GM12878 (cell line): ENCODE results near the gene MAP4K1. TPM values are rescaled to one million over a fixed set of nuclear protein-coding genes. Genes with fewer than 3 reads are reported as not detected.

Experiments
- ATAC-seq: fragments of 200-7000 bp; cut with Tn5 transposase; 3 replicates; pipeline ENCODE4 v1.9.1; 2020; ENCODE audit warnings: mild to moderate bottlenecking, moderate library complexity
- BruUV-seq: library from RNA; stranded (reverse); fragments of 400-500 nt; replicated peaks from 2 replicates; lab custom pipeline; 2021; lab: Mats Ljungman, UMichigan
- CTCF ChIA-PET: fragments of 300-600 bp; sonication (Branson Sonifier 250); formaldehyde crosslinking; extraction: SDS; loops from one replicate; lab custom pipeline; 2021; ENCODE audit warnings: inconsistent platforms; lab: Yijun Ruan, JAX
- POLR2A ChIA-PET: fragments of 350-600 bp; formaldehyde crosslinking; extraction: SDS; loops from one replicate; lab custom pipeline; 2021; ENCODE audit warnings: inconsistent platforms; lab: Charles Lee
- RAD21 ChIA-PET: fragments of 300-600 bp; sonication (Branson Sonifier 250); formaldehyde crosslinking; loops from one replicate; lab custom pipeline; 2023; ENCODE audit warnings: antibody characterized with exemption; ENCODE audit not compliant: unreplicated experiment; lab: Charles Lee
- SMC1A ChIA-PET: fragments of 300-600 bp; sonication (Branson Sonifier 250); formaldehyde crosslinking; loops from one replicate; lab custom pipeline; 2023; ENCODE audit not compliant: unreplicated experiment, uncharacterized antibody; lab: Charles Lee
- DNase-seq: peaks from one replicate; pipeline ENCODE4 v3.0.0-alpha.2; 2011; ENCODE audit warnings: low read depth, low spot score
- FAIRE-seq: peaks from 3 replicates; lab custom pipeline; 2011; peaks lifted over from hg19 to GRCh38; lab: Jason Lieb, UNC
- H2AFZ ChIP-seq: 2 replicates; pipeline ENCODE4 v1.6.0; 2011; ENCODE audit warnings: low read depth, low read length, control low read depth; ENCODE audit not compliant: control insufficient read depth
- H3K27ac ChIP-seq: 2 replicates; pipeline ENCODE4 v1.5.1; 2011; ENCODE audit warnings: control low read depth; ENCODE audit not compliant: control insufficient read depth, insufficient read depth
- H3K27me3 ChIP-seq, 2 experiments: replicated peaks in 1 of 2; 2 replicates each; pipeline versions ENCODE4 v1.6.0 to v1.6.1; 2011; ENCODE audit warnings: low read length in 1 of 2; ENCODE audit not compliant: control insufficient read depth in 2 of 2, insufficient read depth in 2 of 2
- H3K36me3 ChIP-seq, 2 experiments: 2 replicates each; pipeline ENCODE4 v1.5.1; 2011; ENCODE audit warnings: low read length in 1 of 2; ENCODE audit not compliant: control insufficient read depth in 2 of 2, insufficient read depth in 2 of 2
- H3K4me1 ChIP-seq: 2 replicates; pipeline ENCODE4 v1.6.1; 2011; ENCODE audit warnings: mild to moderate bottlenecking, low read length, moderate library complexity, mixed read lengths; ENCODE audit not compliant: control insufficient read depth, insufficient read depth
- H3K4me2 ChIP-seq: 2 replicates; pipeline ENCODE4 v1.6.0; 2011; ENCODE audit warnings: control low read depth; ENCODE audit not compliant: control insufficient read depth, insufficient read depth
- H3K4me3 ChIP-seq: fragments of 200-600 bp; sonication (generic); 2 replicates; pipeline ENCODE4 v1.5.1; 2016
- H3K79me2 ChIP-seq: 2 replicates; pipeline ENCODE4 v1.6.0; 2011; ENCODE audit warnings: low read length; ENCODE audit not compliant: control insufficient read depth, insufficient read depth
- H3K9ac ChIP-seq: 2 replicates; pipeline ENCODE4 v1.8.0; 2011; ENCODE audit warnings: low read length, control low read depth, mixed read lengths; ENCODE audit not compliant: control insufficient read depth, insufficient read depth
- H3K9me3 ChIP-seq: replicated peaks from 3 replicates; pipeline ENCODE4 v1.5.1; 2011; ENCODE audit warnings: mild to moderate bottlenecking, low read length; ENCODE audit not compliant: control insufficient read depth, insufficient read depth
- H4K20me1 ChIP-seq: 2 replicates; pipeline ENCODE4 v1.6.0; 2011; ENCODE audit not compliant: control insufficient read depth, insufficient read depth
- BCL11A ChIP-seq: IDR thresholded peaks from 2 replicates; pipeline ENCODE4 v1.6.1; 2011; ENCODE audit warnings: low read depth, low read length
- CHD2 ChIP-seq: IDR thresholded peaks from 2 replicates; pipeline ENCODE4 v1.6.1; 2011; ENCODE audit warnings: low read depth, low read length, improper control_type of control experiment, borderline replicate concordance
- EGR1 ChIP-seq, 2 experiments: IDR thresholded peaks; 1 replicate in 1 of 2; 2 replicates in 1 of 2; pipeline ENCODE4 v1.6.1; 2011 to 2012; ENCODE audit warnings: low read depth in 2 of 2, low read length in 2 of 2, borderline replicate concordance in 1 of 2, mild to moderate bottlenecking in 1 of 2, moderate library complexity in 1 of 2
- EZH2 ChIP-seq: IDR thresholded peaks from 2 replicates; pipeline ENCODE4 v1.6.1; 2012; ENCODE audit warnings: low read depth, mild to moderate bottlenecking, control low read depth, inconsistent platforms, low read length, borderline replicate concordance; ENCODE audit not compliant: control insufficient read depth
- HDAC2 ChIP-seq: fragments of 200-600 bp; sonication (generic); IDR thresholded peaks from 2 replicates; pipeline ENCODE4 v1.6.1; 2017
- HDGF ChIP-seq: fragments of 450-650 bp; IDR thresholded peaks from 2 replicates; pipeline ENCODE4 v1.6.1; 2016; ENCODE audit warnings: antibody characterized with exemption
- HSF1 ChIP-seq: fragments of 150-350 bp; IDR thresholded peaks from 2 replicates; pipeline ENCODE4 v1.6.1; 2014; ENCODE audit warnings: mild to moderate bottlenecking, low read depth, low read length
- IKZF2 ChIP-seq, 2 experiments: fragments of 450-650 bp; IDR thresholded peaks; 2 replicates each; pipeline ENCODE4 v1.6.1; 2017; ENCODE audit warnings: mild to moderate bottlenecking in 2 of 2, moderate library complexity in 2 of 2
- MAX ChIP-seq: IDR thresholded peaks from 2 replicates; pipeline ENCODE4 v1.6.1; 2012; ENCODE audit warnings: low read depth, low read length, improper control_type of control experiment
- MEF2B ChIP-seq: fragments of 450-650 bp; IDR thresholded peaks from 2 replicates; pipeline ENCODE4 v1.6.1; 2018; ENCODE audit warnings: mild to moderate bottlenecking, moderate library complexity; ENCODE audit not compliant: partially characterized antibody, poor library complexity, severe bottlenecking
- PAX5 ChIP-seq: IDR thresholded peaks from 2 replicates; pipeline ENCODE4 v1.6.1; 2011; ENCODE audit warnings: low read depth, low read length, borderline replicate concordance
- POLR2AphosphoS2 ChIP-seq: IDR thresholded peaks from 2 replicates; pipeline ENCODE4 v1.6.1; 2011; ENCODE audit warnings: low read depth, mild to moderate bottlenecking, low read length, improper control_type of control experiment, moderate library complexity
- PRDM15 ChIP-seq: fragments of 450-650 bp; formaldehyde crosslinking; IDR thresholded peaks from 2 replicates; pipeline ENCODE4 v1.4.0; 2020; ENCODE audit warnings: mild to moderate bottlenecking, moderate library complexity
- RCOR1 ChIP-seq: conservative IDR thresholded peaks from 2 replicates; pipeline ENCODE4 v1.6.1; 2012; ENCODE audit warnings: low read depth, low read length, improper control_type of control experiment
- RELA ChIP-seq: fragments of 450-650 bp; IDR thresholded peaks from 2 replicates; pipeline ENCODE4 v1.8.0; 2014; ENCODE audit warnings: borderline replicate concordance; ENCODE audit not compliant: partially characterized antibody
- SREBF2 ChIP-seq: IDR thresholded peaks from 2 replicates; pipeline ENCODE4 v1.6.1; 2012; ENCODE audit warnings: mild to moderate bottlenecking, low read length
- STAT3 ChIP-seq: IDR thresholded peaks from 2 replicates; pipeline ENCODE4 v1.6.1; 2011; ENCODE audit warnings: low read depth, low read length, improper control_type of control experiment
- TCF3 ChIP-seq: IDR thresholded peaks from 2 replicates; pipeline ENCODE4 v1.6.1; 2012; ENCODE audit warnings: low read depth, mild to moderate bottlenecking, low read length, borderline replicate concordance; ENCODE audit not compliant: insufficient read depth
- YBX1 ChIP-seq: fragments of 450-650 bp; IDR thresholded peaks from 2 replicates; pipeline ENCODE4 v1.6.1; 2016; ENCODE audit warnings: antibody characterized with exemption
- ZZZ3 ChIP-seq: IDR thresholded peaks from 2 replicates; pipeline ENCODE4 v1.6.1; 2011; ENCODE audit warnings: low read depth; ENCODE audit not compliant: control insufficient read depth, insufficient read length
- WGBS: methylation state at CpG from one replicate; pipeline ENCODE4 v1.1.6; 2016; ENCODE audit warnings: low lambda C conversion rate; ENCODE audit not compliant: insufficient replicate concordance, insufficient coverage; ENCODE audit errors: missing lambda C conversion rate; 5-methylcytosine and 5-hydroxymethylcytosine counted together
- in situ Hi-C: fragments of 300-500 bp; cut with MboI; formaldehyde crosslinking; loops from 9 replicates; pipeline ENCODE4 v1.14.3; 2018; ENCODE audit warnings: mixed read lengths
- intact Hi-C: fragments of 100-400 bp; cut with micrococcal nuclease; formaldehyde crosslinking; loops from one replicate; pipeline ENCODE4 v1.14.2; 2022; ENCODE audit not compliant: unreplicated experiment
- polyA plus RNA-seq, 11 experiments: library from polyadenylated mRNA; depleted of rRNA in 4 of 11; unstranded in 6 of 11; stranded (reverse) in 5 of 11; fragments of >200 nt; fragmentation: Nextera tagmentation in 4 of 11; fragmentation: Illumina TruSeq in 1 of 11; extraction: Ambion mirVana in 4 of 11; extraction: Trizol in 1 of 11; gene quantifications; 1 replicate in 1 of 11; 2 replicates in 10 of 11; pipeline versions ENCODE4 v1.2.1 to v1.2.3, GENCODE V29; 2011 to 2016; ENCODE audit warnings: inconsistent platforms in 2 of 11, missing spikeins in 2 of 11, low read depth in 1 of 11
- total RNA-seq, 4 experiments: library from RNA; depleted of rRNA in 3 of 4; stranded (reverse); fragments of >200 nt in 3 of 4; fragmentation: Illumina TruSeq in 1 of 4; extraction: Trizol in 1 of 4; gene quantifications; 2 replicates each; pipeline versions ENCODE4 v1.2.1 to v1.2.3, GENCODE V29; 2013 to 2021

MAP4K1 gene
- total and polyA plus RNA-seq, 10 of the 15 experiments (the other 5 are each of a cell fraction or from before 2014, with no cell fraction given), result 39.2 to 306 (median 140) TPM

DNA sequence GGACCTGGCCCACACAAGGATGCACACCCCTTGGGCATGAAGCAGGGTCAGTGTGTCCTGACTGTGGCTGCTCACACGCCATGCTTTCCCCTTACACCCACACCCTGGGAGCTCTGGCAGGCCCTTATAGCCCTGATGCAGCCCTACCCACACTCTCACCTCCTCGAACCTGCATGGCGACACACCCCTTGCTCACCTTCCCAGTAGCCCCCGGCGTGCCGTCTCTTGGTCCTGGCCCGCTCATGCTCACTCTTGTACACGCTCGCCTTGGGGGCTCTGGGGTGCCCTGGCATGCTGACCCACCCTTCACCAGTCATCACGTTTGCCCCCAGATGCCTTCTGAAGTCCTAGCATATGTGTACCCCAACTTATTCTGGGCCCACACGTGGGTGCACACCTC is 56.1 kb downstream of the MAP4K1 start:
- Histone ChIP-seq H4K20me1 (no peaks in the 10 kb centered on the region), H3K79me2 (no peaks in the 10 kb centered on the region), H3K27me3 (0 out of 4 replicates have a peak, but pooled peaks cover 0 to 2% of the 10 kb centered on the region in 2 experiments), H3K4me1 (peaks cover 39% of the 10 kb centered on the region), H3K4me2 (no peak overlapping the region), H3K4me3 (no peak overlapping the region), H3K36me3 (no peaks in the 10 kb centered on the region), H3K9ac (no peak overlapping the region), H2AFZ (no peak overlapping the region), H3K27ac (no peak overlapping the region), H3K9me3 (no peaks in the 10 kb centered on the region)
- no peak for TF ChIP-seq YBX1
- TF ChIP-seq RCOR1, result no peak
- TF ChIP-seq PRDM15 (CRISPR knock-in tag), result no peak
- no peak for TF ChIP-seq HDAC2
- TF ChIP-seq MAX, result no peak
- TF ChIP-seq IKZF2 (IDR thresholded peaks at IDR 0.05), result no peak
- TF ChIP-seq EGR1 (IDR thresholded peaks at IDR 0.05; ENCODE audit: borderline replicate concordance in 1 of 2, low read depth in 2 of 2, low read length in 2 of 2), result no peak
- TF ChIP-seq TCF3, result no peak
- TF ChIP-seq HSF1, result no peak
- no peak for TF ChIP-seq PAX5
- TF ChIP-seq MEF2B, result no peak
- TF ChIP-seq STAT3, result no peak
- no peak for TF ChIP-seq CHD2
- TF ChIP-seq ZZZ3, result no peak
- no peak for TF ChIP-seq RELA
- no peak for TF ChIP-seq HDGF
- TF ChIP-seq SREBF2, result no peak
- no peak for TF ChIP-seq POLR2AphosphoS2
- TF ChIP-seq EZH2, result no peak
- no peak for TF ChIP-seq BCL11A
- ChIA-PET RAD21 (no interaction called here), CTCF (no interaction called here), SMC1A (interaction anchor here (7.0 kb wide), 1 partner anchor 55 kb away, joined by 85 read pairs; the partner anchor contains the start of genes EIF3K and MAP4K1), POLR2A (interaction anchor here (1.6 to 12.2 kb wide), 2 partner anchors 11 to 56 kb away, joined by 10 to 135 read pairs; partner anchors contain the start of genes EIF3K and MAP4K1)
- intact Hi-C loops, result no loop called here
- no peak for ATAC-seq
- in situ Hi-C loops, result loop anchor here (5.0 kb wide), 1 partner anchor 56 kb away; the partner anchor contains the start of genes EIF3K and MAP4K1
- BruUV-seq, result no TSS peak
- no peak for FAIRE-seq
- no peak for DNase-seq
- 95% methylated on average over 11 of the region's 11 CpGs for WGBS
